Uterus (tissue), 4 donors: ENCODE data around the gene FBXW7. TPM values are rescaled to one million over a fixed set of nuclear protein-coding genes. Genes with fewer than 3 reads are reported as not detected.

Experiments
- DNase-seq, 2 donors: peaks; one replicate each; pipeline ENCODE4 v3.0.0-alpha.2; 2019 to 2020
- H3K27ac ChIP-seq, 2 donors: fragments of 200-600 bp; sonication (generic); 1 replicate in 1 of 2; 2 replicates in 1 of 2; pipeline ENCODE4 v1.5.1; 2016 to 2018
- H3K27me3 ChIP-seq, 2 donors: fragments of 200-600 bp; sonication (generic); one replicate each; pipeline ENCODE4 v1.5.1; 2018 to 2019; ENCODE audit warnings: control low read depth in 1 of 2
- H3K36me3 ChIP-seq, 2 donors: fragments of 200-600 bp; sonication (generic); one replicate each; pipeline ENCODE4 v1.5.1; 2019; ENCODE audit warnings: control low read depth in 1 of 2
- H3K4me1 ChIP-seq, 2 donors: fragments of 200-600 bp; sonication (generic); one replicate each; pipeline ENCODE4 v1.5.1; 2018 to 2019; ENCODE audit warnings: control low read depth in 1 of 2
- H3K4me3 ChIP-seq, 2 donors: fragments of 200-600 bp; sonication (generic); 1 replicate in 1 of 2; 2 replicates in 1 of 2; pipeline ENCODE4 v1.5.1; 2018 to 2019; ENCODE audit warnings: mild to moderate bottlenecking in 1 of 2
- H3K9me3 ChIP-seq, 2 donors: fragments of 200-600 bp; sonication (generic); one replicate each; pipeline ENCODE4 v1.5.1; 2019; ENCODE audit warnings: control low read depth in 1 of 2
- CTCF ChIP-seq, 4 experiments: fragments of 200-600 bp in 2 of 4; fragments of 450-650 bp in 2 of 4; sonication (generic) in 2 of 4; IDR thresholded peaks; one replicate each; pipeline ENCODE4 v1.5.1; 2016 to 2019; ENCODE audit warnings: antibody characterized with exemption in 4 of 4, mild to moderate bottlenecking in 2 of 4, moderate library complexity in 1 of 4
- POLR2A ChIP-seq, 2 donors: fragments of 450-650 bp; IDR thresholded peaks; one replicate each; pipeline ENCODE4 v1.6.1; 2016; ENCODE audit warnings: antibody characterized with exemption in 2 of 2, mild to moderate bottlenecking in 1 of 2, moderate library complexity in 1 of 2
- intact Hi-C: fragments of 100-400 bp; cut with DNase I; formaldehyde crosslinking; loops from one replicate; pipeline ENCODE4 v1.15.1; 2023; ENCODE audit warnings: low total_unique reads
- total RNA-seq, 4 donors: library from RNA; depleted of rRNA in 3 of 4; stranded (reverse); fragments of >200 nt in 3 of 4; gene quantifications; one replicate each; pipeline versions ENCODE4 v1.1.0 to v1.2.4, GENCODE V29; 2014 to 2023
- donor health status: DM: yes; HTN: yes; CAD: no.

Gene FBXW7
- total RNA-seq, 4 donors from 2014 or later: 50.6 to 152 (median 90.8) TPM

GRCh38 chr4:152572417-152573086 lies 36.7 kb upstream of the FBXW7 start:
- no peaks in the 10 kb centered on the region for H3K27me3 ChIP-seq
- TF ChIP-seq CTCF (IDR thresholded peaks at IDR 0.05): no peak
- no peak for TF ChIP-seq POLR2A (IDR thresholded peaks at IDR 0.05)
- no peaks in the 10 kb centered on the region for H3K4me1 ChIP-seq
- no peaks in the 10 kb centered on the region for H3K36me3 ChIP-seq
- no peaks in the 10 kb centered on the region for H3K9me3 ChIP-seq
- no peak for DNase-seq
- no peak overlapping the region for H3K4me3 ChIP-seq
- intact Hi-C loops: no loop called here
- H3K27ac ChIP-seq: no peak overlapping the region

- H3K9me3 ChIP-seq: no peaks in the 10 kb centered on the region
- H3K4me1 ChIP-seq: no peaks in the 10 kb centered on the region
- intact Hi-C loops: no loop called here
- no peaks in the 10 kb centered on the region for H3K36me3 ChIP-seq
- no peak overlapping the region for H3K27ac ChIP-seq
- H3K4me3 ChIP-seq: no peak overlapping the region
- TF ChIP-seq CTCF (IDR thresholded peaks at IDR 0.05): no peak
- TF ChIP-seq POLR2A (IDR thresholded peaks at IDR 0.05): no peak
- no peaks in the 10 kb centered on the region for H3K27me3 ChIP-seq
- DNase-seq: no peak
These were observed 35.9 kb upstream of the FBXW7 start for GRCh38 chr4:152571770-152572169.

- Histone ChIP-seq H3K27me3 (no peaks in the 10 kb centered on the region), H3K36me3 (no peaks in the 10 kb centered on the region)
These were observed 35.4 kb upstream of the FBXW7 start for GRCh38 chr4:152571296-152571695.

GRCh38 chr4:152565333-152565732 lies 29.4 kb upstream of the FBXW7 start:
- no peak for DNase-seq
- H3K27ac ChIP-seq: no peak overlapping the region
- H3K27me3 ChIP-seq: no peaks in the 10 kb centered on the region
- H3K4me3 ChIP-seq: no peak overlapping the region
- no peaks in the 10 kb centered on the region for H3K36me3 ChIP-seq
- TF ChIP-seq POLR2A (IDR thresholded peaks at IDR 0.05) (no peak), CTCF (IDR thresholded peaks at IDR 0.05) (no peak)
- intact Hi-C loops: no loop called here
- H3K4me1 ChIP-seq: no peaks in the 10 kb centered on the region
- no peaks in the 10 kb centered on the region for H3K9me3 ChIP-seq

More at GRCh38 chr4:152571296-152571695, 35.4 kb upstream of the FBXW7 start:
- H3K4me3 ChIP-seq: no peak overlapping the region
- intact Hi-C loops: no loop called here
- no peaks in the 10 kb centered on the region for H3K9me3 ChIP-seq
- DNase-seq: no peak
- H3K4me1 ChIP-seq: no peaks in the 10 kb centered on the region
- H3K27ac ChIP-seq: no peak overlapping the region
- no peak for TF ChIP-seq POLR2A (IDR thresholded peaks at IDR 0.05)
- TF ChIP-seq CTCF (IDR thresholded peaks at IDR 0.05): no peak

- intact Hi-C loops: no loop called here
- Histone ChIP-seq H3K4me3 (no peak overlapping the region), H3K27ac (no peak overlapping the region), H3K36me3 (no peaks in the 10 kb centered on the region), H3K4me1 (no peaks in the 10 kb centered on the region), H3K27me3 (no peaks in the 10 kb centered on the region), H3K9me3 (no peaks in the 10 kb centered on the region)
- TF ChIP-seq POLR2A (IDR thresholded peaks at IDR 0.05) (no peak), CTCF (IDR thresholded peaks at IDR 0.05) (no peak)
- DNase-seq: no peak
These were observed 28.4 kb upstream of the FBXW7 start for GRCh38 chr4:152564336-152564735.
